Fibroblast of the aortic adventitia (primary cell): ENCODE measurements around the gene GRIP1. TPM values are rescaled to one million over a fixed set of nuclear protein-coding genes. Genes with fewer than 3 reads are reported as not detected.

Experiments used
- DNase-seq: peaks from one replicate; pipeline ENCODE4 v3.0.0-alpha.2; 2010; ENCODE audit warnings: low read depth
- H3K4me3 ChIP-seq: 2 replicates; pipeline ENCODE4 v1.5.1; 2011; ENCODE audit warnings: low read depth, mild to moderate bottlenecking, control low read depth, low read length, moderate library complexity
- total RNA-seq: library from RNA; depleted of rRNA; stranded (reverse); fragments of >200 nt; gene quantifications from 2 replicates; pipeline ENCODE4 v1.2.3, GENCODE V29; 2012; ENCODE audit warnings: low replicate concordance
- TF ChIP-seq, protein P1 (sequence below): IDR thresholded peaks from 2 replicates; pipeline ENCODE4 v1.5.1; 2011; ENCODE audit warnings: mild to moderate bottlenecking, low read length, control low read depth, inconsistent platforms; ENCODE audit not compliant: insufficient read depth

Gene GRIP1
- total RNA-seq, 1 donor: 0.90 TPM

DNA sequence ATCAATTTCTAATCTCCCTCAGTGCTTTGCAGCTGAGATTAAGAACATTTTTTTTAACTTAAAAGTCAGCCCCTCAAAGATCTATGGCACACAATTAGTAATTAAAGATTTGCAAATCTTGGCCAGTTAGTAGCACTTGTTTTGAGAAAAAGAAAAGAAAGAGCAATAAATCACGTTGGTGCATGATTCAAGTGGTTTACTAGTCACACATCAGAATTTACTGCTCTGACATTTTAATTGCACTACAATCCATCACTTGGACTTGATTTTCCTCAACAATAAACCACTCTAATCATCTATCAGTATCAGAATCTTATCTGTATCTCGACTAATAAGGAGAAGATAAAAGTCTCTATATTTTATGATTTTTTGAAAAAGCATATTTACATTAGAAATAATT is 222.3 kb downstream of the GRIP1 start:
- H3K4me3 ChIP-seq: no peak overlapping the region
- TF ChIP-seq, protein P1, sequence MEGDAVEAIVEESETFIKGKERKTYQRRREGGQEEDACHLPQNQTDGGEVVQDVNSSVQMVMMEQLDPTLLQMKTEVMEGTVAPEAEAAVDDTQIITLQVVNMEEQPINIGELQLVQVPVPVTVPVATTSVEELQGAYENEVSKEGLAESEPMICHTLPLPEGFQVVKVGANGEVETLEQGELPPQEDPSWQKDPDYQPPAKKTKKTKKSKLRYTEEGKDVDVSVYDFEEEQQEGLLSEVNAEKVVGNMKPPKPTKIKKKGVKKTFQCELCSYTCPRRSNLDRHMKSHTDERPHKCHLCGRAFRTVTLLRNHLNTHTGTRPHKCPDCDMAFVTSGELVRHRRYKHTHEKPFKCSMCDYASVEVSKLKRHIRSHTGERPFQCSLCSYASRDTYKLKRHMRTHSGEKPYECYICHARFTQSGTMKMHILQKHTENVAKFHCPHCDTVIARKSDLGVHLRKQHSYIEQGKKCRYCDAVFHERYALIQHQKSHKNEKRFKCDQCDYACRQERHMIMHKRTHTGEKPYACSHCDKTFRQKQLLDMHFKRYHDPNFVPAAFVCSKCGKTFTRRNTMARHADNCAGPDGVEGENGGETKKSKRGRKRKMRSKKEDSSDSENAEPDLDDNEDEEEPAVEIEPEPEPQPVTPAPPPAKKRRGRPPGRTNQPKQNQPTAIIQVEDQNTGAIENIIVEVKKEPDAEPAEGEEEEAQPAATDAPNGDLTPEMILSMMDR: no peak
- DNase-seq: no peak

DNA sequence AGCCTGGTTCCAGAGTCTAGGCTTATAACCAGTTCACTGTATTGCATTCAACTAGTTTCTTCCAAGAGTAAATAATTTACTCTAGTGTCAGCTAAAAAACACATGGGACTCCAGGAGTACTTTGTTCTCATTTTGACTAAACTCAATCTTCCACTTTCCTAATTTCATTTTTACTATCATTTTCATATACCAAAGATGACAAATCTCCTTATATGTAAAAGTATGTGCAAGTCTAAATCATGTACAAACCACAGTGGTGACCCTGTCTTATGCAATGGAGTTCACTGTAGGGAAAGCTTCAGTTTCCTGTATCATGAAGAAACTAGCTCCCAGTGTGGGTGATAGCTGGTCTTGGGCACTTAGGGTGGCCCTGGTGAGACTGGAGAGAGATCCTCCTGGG is 225.0 kb downstream of the GRIP1 start:
- no peak overlapping the region for H3K4me3 ChIP-seq
- TF ChIP-seq, protein P1: no peak
- DNase-seq: no peak

- H3K4me3 ChIP-seq: no peak overlapping the region
- TF ChIP-seq, protein P1: no peak
- no peak for DNase-seq
Measured at GRCh38 chr12:66453120-66453519, 225.8 kb downstream of the GRIP1 start.

GRCh38 chr12:66449531-66449930 is 229.3 kb downstream of the GRIP1 start:
- TF ChIP-seq, protein P1: no peak
- H3K4me3 ChIP-seq: no peak overlapping the region
- no peak for DNase-seq

GRCh38 chr12:66447643-66448042 is 231.2 kb downstream of the GRIP1 start:
- no peak overlapping the region for H3K4me3 ChIP-seq
- TF ChIP-seq, protein P1: no peak
- no peak for DNase-seq

- H3K4me3 ChIP-seq: no peak overlapping the region
- no peak for DNase-seq
- TF ChIP-seq, protein P1: no peak
Measured at GRCh38 chr12:66446276-66446675, 232.6 kb downstream of the GRIP1 start.

- TF ChIP-seq, protein P1: no peak
- no peak for DNase-seq
Measured at GRCh38 chr12:66441905-66442559, 236.8 kb downstream of the GRIP1 start.

More at GRCh38 chr12:66441905-66442559, 236.8 kb downstream of the GRIP1 start:
- no peak overlapping the region for H3K4me3 ChIP-seq
